Measurements from ENCODE around the gene ACVR1.

The ACVR1 gene

GRCh38 chr2:157902692-157903091, 26.6 kb upstream of the ACVR1 start:
- in situ Hi-C loops (cut with HindIII; ENCODE audit: low pct_unique_long_range_greater_than_20kb, low sequenced_read_pairs) = no loop called here
- DNase-seq (ENCODE audit: low read depth in 1 of 2, low spot score in 1 of 2) = no peak

GRCh38 chr2:157901325-157901724, 25.2 kb upstream of the ACVR1 start:
- in situ Hi-C loops (cut with HindIII; ENCODE audit: low pct_unique_long_range_greater_than_20kb, low sequenced_read_pairs) = no loop called here
- no peak for TF ChIP-seq JUND (IDR thresholded peaks at IDR 0.05; ENCODE audit: low read depth)
- DNase-seq (ENCODE audit: low read depth in 1 of 2, low spot score in 1 of 2) = no peak

More at GRCh38 chr2:157902692-157903091, 26.6 kb upstream of the ACVR1 start:
- no peak for TF ChIP-seq JUND (IDR thresholded peaks at IDR 0.05; ENCODE audit: low read depth)

DNA sequence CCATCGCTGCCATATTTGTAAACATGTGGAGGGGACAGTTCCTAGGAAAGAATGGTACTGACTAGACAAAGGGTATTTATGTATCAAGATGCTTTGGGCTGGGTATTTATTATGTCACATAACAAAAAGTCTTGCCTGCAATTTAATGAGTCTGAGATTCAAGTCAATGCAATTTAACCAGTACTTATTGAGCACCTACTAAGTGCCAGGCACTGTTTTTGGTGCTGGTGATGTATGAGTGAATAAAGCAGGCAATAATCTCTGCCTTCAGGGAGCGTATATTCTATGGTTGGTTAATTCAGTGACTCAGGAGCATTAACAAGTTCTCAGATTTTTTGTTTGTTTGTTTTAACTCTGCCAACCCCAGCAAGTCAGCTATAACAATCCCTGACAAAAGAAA, 24.6 kb upstream of the ACVR1 start:
- no peak for TF ChIP-seq JUND (IDR thresholded peaks at IDR 0.05; ENCODE audit: low read depth)
- in situ Hi-C loops (cut with HindIII; ENCODE audit: low pct_unique_long_range_greater_than_20kb, low sequenced_read_pairs) = no loop called here

DNA sequence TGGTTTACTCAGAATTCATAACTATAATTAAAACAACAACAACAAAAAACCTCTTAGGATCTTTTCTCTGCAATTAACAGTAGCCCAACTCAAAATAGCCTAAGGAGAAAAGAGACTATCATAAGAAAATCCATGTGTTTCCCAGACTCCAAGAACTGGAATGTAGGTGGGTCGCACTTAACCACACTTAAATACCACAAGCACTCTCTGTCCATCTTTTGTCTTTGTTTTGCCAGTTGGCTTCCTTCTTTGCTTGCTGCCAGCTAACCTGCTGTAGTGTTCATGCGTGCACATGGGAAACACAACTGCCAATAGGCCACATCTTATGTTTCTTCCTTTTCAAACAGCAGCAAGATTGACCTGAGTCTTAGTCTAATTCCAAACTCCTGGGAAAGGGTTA, 24.1 kb upstream of the ACVR1 start:
- DNase-seq (ENCODE audit: low read depth in 1 of 2, low spot score in 1 of 2) = no peak
- in situ Hi-C loops (cut with HindIII; ENCODE audit: low pct_unique_long_range_greater_than_20kb, low sequenced_read_pairs) = no loop called here
- no peak for TF ChIP-seq JUND (IDR thresholded peaks at IDR 0.05; ENCODE audit: low read depth)

More for the DNA sequence above, 24.6 kb upstream of the ACVR1 start:
- no peak for DNase-seq (ENCODE audit: low read depth in 1 of 2, low spot score in 1 of 2)

GRCh38 chr2:157899125-157899839, 23.2 kb upstream of the ACVR1 start:
- TF ChIP-seq JUND (IDR thresholded peaks at IDR 0.05; ENCODE audit: low read depth) = no peak
- DNase-seq (ENCODE audit: low read depth in 1 of 2, low spot score in 1 of 2) = no peak
- in situ Hi-C loops (cut with HindIII; ENCODE audit: low pct_unique_long_range_greater_than_20kb, low sequenced_read_pairs) = no loop called here

DNA sequence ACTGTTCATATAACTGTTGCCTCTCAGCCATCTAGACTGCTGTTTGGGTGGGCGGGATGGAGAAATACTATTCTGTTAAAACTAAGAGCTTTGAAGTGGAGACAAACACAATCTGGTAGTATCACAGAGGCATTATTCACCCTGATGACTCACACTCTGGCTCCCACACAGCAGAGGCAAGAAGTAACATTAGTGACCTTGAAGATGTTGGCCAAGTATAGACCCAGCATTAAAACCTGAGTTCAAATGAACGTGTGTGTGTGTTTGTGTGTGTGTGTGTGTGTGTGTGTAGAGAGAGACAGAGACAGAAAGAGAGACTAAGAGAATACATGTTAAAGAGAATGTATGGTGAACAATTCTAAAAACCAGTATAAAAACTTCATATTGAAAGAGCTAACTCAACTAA, 22.5 kb upstream of the ACVR1 start:
- in situ Hi-C loops (cut with HindIII; ENCODE audit: low pct_unique_long_range_greater_than_20kb, low sequenced_read_pairs) = no loop called here
- no peak for DNase-seq (ENCODE audit: low read depth in 1 of 2, low spot score in 1 of 2)
- TF ChIP-seq JUND (IDR thresholded peaks at IDR 0.05; ENCODE audit: low read depth) = no peak

DNA sequence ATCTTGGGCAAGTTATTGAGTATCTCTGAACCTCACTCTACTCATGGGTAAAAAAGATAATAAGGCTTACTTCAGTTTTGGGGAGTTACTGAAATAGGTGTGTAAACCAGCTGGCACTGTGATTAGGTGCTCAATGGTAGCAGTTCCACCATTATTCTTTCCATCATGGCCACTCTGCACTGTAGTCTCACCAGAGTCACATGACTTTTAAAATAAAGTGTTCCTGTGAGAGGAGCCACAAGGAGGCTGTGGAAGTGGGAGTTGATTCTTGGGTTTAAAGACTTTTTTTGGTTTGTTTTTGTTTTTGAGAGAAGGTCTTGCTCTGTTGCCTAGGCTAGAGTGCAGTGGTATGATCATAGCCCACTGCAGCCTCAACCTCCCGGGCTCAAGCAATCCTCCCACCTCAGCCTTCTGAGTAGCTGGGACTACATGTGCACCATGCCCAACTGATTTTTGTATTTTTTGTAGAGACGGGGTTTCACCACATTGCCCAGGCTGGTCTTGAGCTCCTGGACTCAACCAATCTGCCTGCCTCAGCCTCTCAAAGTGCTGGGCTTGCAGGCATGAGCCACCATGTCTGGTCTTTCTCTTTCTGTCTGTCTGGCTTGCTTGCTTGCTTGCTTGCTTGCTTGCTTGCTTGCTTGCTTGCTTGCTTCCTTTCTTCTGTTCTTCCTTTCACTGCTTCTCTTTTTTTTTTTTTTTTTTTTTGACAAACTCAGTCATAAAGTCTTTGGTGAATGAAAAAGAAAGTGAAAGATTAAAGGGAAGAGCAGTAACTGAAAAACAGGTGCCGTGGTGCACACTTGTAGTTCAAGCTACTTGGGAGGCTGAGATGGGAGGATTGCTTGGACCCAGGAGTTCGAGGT, 21.2 kb upstream of the ACVR1 start:
- no peak for TF ChIP-seq JUND (IDR thresholded peaks at IDR 0.05; ENCODE audit: low read depth)
- in situ Hi-C loops (cut with HindIII; ENCODE audit: low pct_unique_long_range_greater_than_20kb, low sequenced_read_pairs) = no loop called here

DNA sequence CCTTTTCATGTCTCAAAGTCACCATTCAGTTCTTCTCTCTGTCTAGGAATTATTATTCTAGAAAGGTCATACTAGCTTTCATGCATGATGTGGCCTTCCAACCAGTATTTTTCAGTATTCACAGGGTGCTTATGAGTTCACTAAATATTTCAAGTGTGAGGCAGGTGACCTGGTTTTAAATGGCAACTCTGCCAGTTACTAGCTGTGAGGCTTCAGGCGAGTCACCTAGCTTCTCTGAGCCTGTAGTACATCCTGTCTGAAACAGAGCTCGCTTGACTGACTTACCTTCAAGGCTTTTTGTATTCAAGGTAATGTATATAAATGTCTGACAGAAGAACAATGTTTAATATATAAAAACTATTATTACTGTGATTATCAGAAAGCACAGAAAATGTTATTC, 19.4 kb upstream of the ACVR1 start:
- DNase-seq (ENCODE audit: low read depth in 1 of 2, low spot score in 1 of 2) = no peak
- in situ Hi-C loops (cut with HindIII; ENCODE audit: low pct_unique_long_range_greater_than_20kb, low sequenced_read_pairs) = no loop called here

More for the DNA sequence above, 21.2 kb upstream of the ACVR1 start:
- no peak for DNase-seq (ENCODE audit: low read depth in 1 of 2, low spot score in 1 of 2)

GRCh38 chr2:157894694-157895435, 18.7 kb upstream of the ACVR1 start:
- in situ Hi-C loops (cut with HindIII; ENCODE audit: low pct_unique_long_range_greater_than_20kb, low sequenced_read_pairs) = no loop called here
- TF ChIP-seq JUND (IDR thresholded peaks at IDR 0.05; ENCODE audit: low read depth) = no peak
- DNase-seq (ENCODE audit: low read depth in 1 of 2, low spot score in 1 of 2) = no peak

More for the DNA sequence above, 19.4 kb upstream of the ACVR1 start:
- TF ChIP-seq JUND (IDR thresholded peaks at IDR 0.05; ENCODE audit: low read depth) = no peak

DNA sequence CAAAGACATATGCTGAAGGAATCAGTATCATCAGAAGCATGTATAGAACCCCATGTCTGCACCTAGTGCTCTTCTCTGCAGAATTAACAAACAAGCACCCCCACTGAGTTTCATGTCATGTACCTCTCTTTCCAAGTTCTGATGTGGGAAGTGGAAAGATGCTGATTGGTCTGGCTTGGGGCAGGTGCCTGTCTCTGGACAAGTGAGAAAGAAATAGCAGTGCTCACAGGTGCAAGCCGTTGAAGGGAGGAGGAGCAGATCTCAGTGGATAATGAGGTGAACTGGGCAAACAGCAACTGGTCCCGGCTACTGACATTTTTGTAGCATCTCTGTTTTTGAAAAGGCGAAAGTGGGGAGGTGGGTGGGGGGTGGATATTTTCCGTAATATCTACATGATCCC, 17.5 kb upstream of the ACVR1 start:
- DNase-seq (ENCODE audit: low read depth in 1 of 2, low spot score in 1 of 2) = no peak
- no peak for TF ChIP-seq JUND (IDR thresholded peaks at IDR 0.05; ENCODE audit: low read depth)
- in situ Hi-C loops (cut with HindIII; ENCODE audit: low pct_unique_long_range_greater_than_20kb, low sequenced_read_pairs) = no loop called here

- no peak for TF ChIP-seq JUND (IDR thresholded peaks at IDR 0.05; ENCODE audit: low read depth)
- in situ Hi-C loops (cut with HindIII; ENCODE audit: low pct_unique_long_range_greater_than_20kb, low sequenced_read_pairs) = no loop called here
- no peak for DNase-seq (ENCODE audit: low read depth in 1 of 2, low spot score in 1 of 2)
Measured at GRCh38 chr2:157891643-157892041, 15.5 kb upstream of the ACVR1 start.

- in situ Hi-C loops (cut with HindIII; ENCODE audit: low pct_unique_long_range_greater_than_20kb, low sequenced_read_pairs) = no loop called here
- no peak for TF ChIP-seq JUND (IDR thresholded peaks at IDR 0.05; ENCODE audit: low read depth)
- DNase-seq (ENCODE audit: low read depth in 1 of 2, low spot score in 1 of 2) = no peak
Measured at GRCh38 chr2:157890969-157891642, 15.0 kb upstream of the ACVR1 start.

All from T47D (cell line).